ENCODE results near the gene ART5. TPM values are rescaled to one million over a fixed set of nuclear protein-coding genes. Genes with fewer than 3 reads are reported as not detected.
"Not testable (repeated sequence)": the region's sequence is repeated elsewhere in the genome, so short reads cannot be mapped to it uniquely, and the experiment has no call there.

Gene ART5
- total and polyA plus RNA-seq, 9 of the 15 experiments (the other 6 are each of a cell fraction or from before 2014, with no cell fraction given), result 0.08 to 0.59 (median 0.33) TPM

GRCh38 chr11:3643102-3643546 is 1.3 kb upstream of the ART5 start:
- H3K9ac ChIP-seq (ENCODE audit: insufficient read depth in 1 of 2, low read depth in 2 of 2, low read length in 2 of 2), result peak overlapping the region; percentile 67 to 87; a peak in 2 of 4 replicates
- CTCF ChIA-PET (ENCODE audit: low intra/inter-chr PET ratio); BruUV-seq (replicated peaks); H4K20me1 ChIP-seq (replicated peaks; ENCODE audit: control insufficient read depth, insufficient read depth, low read length); intact Hi-C loops (cut with micrococcal nuclease); H3K36me3 ChIP-seq (ENCODE audit: control insufficient read depth, insufficient read depth, low read length); H3K79me2 ChIP-seq (ENCODE audit: control insufficient read depth, insufficient read depth, low read length); in situ Hi-C loops (cut with MboI); ATAC-seq; H3K9me3 ChIP-seq (replicated peaks; ENCODE audit: control insufficient read depth, insufficient read depth, low read depth, low read length); FAIRE-seq; H3K9me1 ChIP-seq (ENCODE audit: control insufficient read depth, insufficient read depth, low read length): not testable (repeated sequence)
- POLR2A ChIA-PET, result interaction anchor here (0.5 to 0.9 kb wide), 4 partner anchors 9 to 710 kb away, joined by 3 to 4 read pairs (median 3); no protein-coding TSS in a partner anchor
- peak overlapping the region; percentile 80 for H3K4me2 ChIP-seq (ENCODE audit: insufficient read depth, low read length)
- TF ChIP-seq CBFA2T2 (conservative IDR thresholded peaks at IDR 0.05) (peak; percentile 45), KDM1A (IDR thresholded peaks at IDR 0.05) (peak; percentile 46 to 52; a peak in 2 of 4 replicates), RBBP5 (IDR thresholded peaks at IDR 0.05; ENCODE audit: borderline replicate concordance, insufficient read depth, low read length, poor library complexity, severe bottlenecking) (peak; percentile 0), TCF3 (CRISPR knock-in tag; IDR thresholded peaks at IDR 0.05) (peak; percentile 66), NCOR1 (IDR thresholded peaks at IDR 0.05) (peak; percentile 31), ETV5 (CRISPR knock-in tag; IDR thresholded peaks at IDR 0.05; ENCODE audit: low read depth) (peak; percentile 46; the same call in 1 of the 2 replicates), CBFA2T3 (IDR thresholded peaks at IDR 0.05) (peak; percentile 75), TRIM24 (IDR thresholded peaks at IDR 0.05) (peak in 1 of 2 experiments; percentile 33; a peak in 1 of 4 replicates), ZBTB5 (IDR thresholded peaks at IDR 0.05) (peak; percentile 62; the same call in 1 of the 2 replicates), SMARCE1 (IDR thresholded peaks at IDR 0.05) (0 out of 2 replicates have a peak, but pooled peaks have one; percentile 1), TAL1 (IDR thresholded peaks at IDR 0.05) (0 out of 2 replicates have a peak, but pooled peaks have one; percentile 28), ARID1B (IDR thresholded peaks at IDR 0.05) (peak; percentile 58)
- WGBS (ENCODE audit: insufficient coverage, low coverage, missing lambda C conversion rate), result 7% methylated on average over 8 of the region's 11 CpGs
- peaks cover 21 to 29% of the 10 kb centered on the region in 2 experiments; a peak in 4 of 5 replicates for H3K4me1 ChIP-seq (replicated peaks in 1 of 2; ENCODE audit: control insufficient read depth in 2 of 2, insufficient read depth in 2 of 2, low read length in 2 of 2)
- peak overlapping the region; percentile 48 for H3K4me3 ChIP-seq
- peak overlapping the region; percentile 74; the same call in 1 of the 3 replicates for H3K27ac ChIP-seq (ENCODE audit: extremely low read depth, low read depth, low read length)
- peak overlapping the region; percentile 74 for H2AFZ ChIP-seq (ENCODE audit: low read depth, low read length)
- DNase-seq (ENCODE audit: extremely low read depth in 1 of 4, low spot score in 3 of 4), result peak in 1 of 4 experiments; percentile 45
- H3K27me3 ChIP-seq (ENCODE audit: control insufficient read depth in 2 of 2, insufficient read depth in 2 of 2, low read length in 2 of 2), result peaks cover 2 to 17% of the 10 kb centered on the region in 2 experiments; a peak in 2 of 5 replicates
